Nephron progenitor cell (in vitro differentiated cells): ENCODE results near the gene NRG2.

Source experiments
- DNase-seq: peaks from one replicate; pipeline ENCODE4 v3.0.0; 2021
- H3K27ac Mint-ChIP-seq: 2 replicates; pipeline ENCODE4 v1.8.0; 2021; ENCODE audit warnings: mild to moderate bottlenecking, moderate library complexity, mixed read lengths
- H3K27me3 Mint-ChIP-seq: 2 replicates; pipeline ENCODE4 v1.8.0; 2021; ENCODE audit warnings: mild to moderate bottlenecking, low read depth, mixed read lengths; ENCODE audit not compliant: poor library complexity
- H3K36me3 Mint-ChIP-seq: 2 replicates; pipeline ENCODE4 v1.8.0; 2021; ENCODE audit warnings: low read depth, mixed read lengths
- H3K4me1 Mint-ChIP-seq: 2 replicates; pipeline ENCODE4 v1.8.0; 2021; ENCODE audit warnings: mixed read lengths
- H3K4me3 Mint-ChIP-seq: 2 replicates; pipeline ENCODE4 v1.8.0; 2021; ENCODE audit warnings: mild to moderate bottlenecking, moderate library complexity, mixed read lengths
- H3K9me3 Mint-ChIP-seq: 2 replicates; pipeline ENCODE4 v1.8.0; 2021; ENCODE audit warnings: mild to moderate bottlenecking, moderate library complexity, mixed read lengths
- CTCF ChIP-seq: fragments of 200-600 bp; sonication (generic); IDR thresholded peaks from 2 replicates; pipeline ENCODE4 v1.5.0; 2021; ENCODE audit warnings: antibody characterized with exemption

Gene NRG2

GRCh38 chr5:139915834-139916233 is 127.3 kb downstream of the NRG2 start:
- H3K4me3 Mint-ChIP-seq = no peak overlapping the region
- H3K36me3 Mint-ChIP-seq = no peaks in the 10 kb centered on the region
- no peaks in the 10 kb centered on the region for H3K4me1 Mint-ChIP-seq
- H3K9me3 Mint-ChIP-seq = no peaks in the 10 kb centered on the region
- no peak for DNase-seq
- TF ChIP-seq CTCF = no peak
- H3K27ac Mint-ChIP-seq = no peak overlapping the region
- H3K27me3 Mint-ChIP-seq = peaks cover 46% of the 10 kb centered on the region

- no peak for DNase-seq
- Mint-ChIP-seq H3K4me1 (no peaks in the 10 kb centered on the region), H3K9me3 (no peaks in the 10 kb centered on the region), H3K27ac (no peak overlapping the region), H3K4me3 (no peak overlapping the region), H3K27me3 (peaks cover 45% of the 10 kb centered on the region), H3K36me3 (no peaks in the 10 kb centered on the region)
- TF ChIP-seq CTCF = no peak
These were observed 127.8 kb downstream of the NRG2 start for GRCh38 chr5:139915266-139915665.

- no peak for DNase-seq
- peaks cover 48% of the 10 kb centered on the region for H3K27me3 Mint-ChIP-seq
- no peaks in the 10 kb centered on the region for H3K9me3 Mint-ChIP-seq
- no peak overlapping the region for H3K4me3 Mint-ChIP-seq
- no peaks in the 10 kb centered on the region for H3K4me1 Mint-ChIP-seq
- no peak for TF ChIP-seq CTCF
- H3K36me3 Mint-ChIP-seq = no peaks in the 10 kb centered on the region
- H3K27ac Mint-ChIP-seq = no peak overlapping the region
These were observed 128.8 kb downstream of the NRG2 start for GRCh38 chr5:139914218-139914807.

GRCh38 chr5:139912804-139913203 is 130.3 kb downstream of the NRG2 start:
- Mint-ChIP-seq H3K27ac (no peak overlapping the region), H3K4me3 (no peak overlapping the region), H3K36me3 (no peaks in the 10 kb centered on the region), H3K4me1 (no peaks in the 10 kb centered on the region), H3K27me3 (peaks cover 48% of the 10 kb centered on the region), H3K9me3 (no peaks in the 10 kb centered on the region)
- DNase-seq = no peak
- no peak for TF ChIP-seq CTCF

- no peaks in the 10 kb centered on the region for H3K9me3 Mint-ChIP-seq
- H3K27ac Mint-ChIP-seq = no peak overlapping the region
- no peak for DNase-seq
- no peaks in the 10 kb centered on the region for H3K4me1 Mint-ChIP-seq
- no peak for TF ChIP-seq CTCF
- H3K4me3 Mint-ChIP-seq = no peak overlapping the region
- H3K36me3 Mint-ChIP-seq = no peaks in the 10 kb centered on the region
- peaks cover 45% of the 10 kb centered on the region for H3K27me3 Mint-ChIP-seq
These were observed 130.9 kb downstream of the NRG2 start for GRCh38 chr5:139912158-139912557.

- Mint-ChIP-seq H3K4me3 (no peak overlapping the region), H3K4me1 (no peaks in the 10 kb centered on the region), H3K9me3 (no peaks in the 10 kb centered on the region), H3K27ac (no peak overlapping the region), H3K27me3 (peaks cover 41% of the 10 kb centered on the region), H3K36me3 (no peaks in the 10 kb centered on the region)
- DNase-seq = no peak
- TF ChIP-seq CTCF = no peak
These were observed 131.5 kb downstream of the NRG2 start for GRCh38 chr5:139911425-139912120.
